ENCODE measurements around the gene PACSIN2.
A peak's percentile ranks its signal among the peaks of the same experiment; 100 is the strongest.

PACSIN2 gene

GRCh38 chr22:42891008-42891407 lies 123.9 kb downstream of the PACSIN2 start:
- no peak overlapping the region for H3K4me3 ChIP-seq (ENCODE audit: low read depth, low read length)
- no peak for DNase-seq (ENCODE audit: low read depth)
- no peak for TF ChIP-seq CTCF (IDR thresholded peaks at IDR 0.05; ENCODE audit: low read depth, low read length, missing control alignments)

- no peak for TF ChIP-seq CTCF (IDR thresholded peaks at IDR 0.05; ENCODE audit: low read depth, low read length, missing control alignments)
- peak; percentile 91 for DNase-seq (ENCODE audit: low read depth)
- no peak overlapping the region; the same call in 1 of the 2 replicates for H3K4me3 ChIP-seq (ENCODE audit: low read depth, low read length)
Measured at GRCh38 chr22:42889304-42889703, 125.6 kb downstream of the PACSIN2 start.

GRCh38 chr22:42887523-42888507 lies 127.1 kb downstream of the PACSIN2 start:
- H3K4me3 ChIP-seq (ENCODE audit: low read depth, low read length) = no peak overlapping the region
- no peak for DNase-seq (ENCODE audit: low read depth)
- TF ChIP-seq CTCF (IDR thresholded peaks at IDR 0.05; ENCODE audit: low read depth, low read length, missing control alignments) = no peak

- TF ChIP-seq CTCF (IDR thresholded peaks at IDR 0.05; ENCODE audit: low read depth, low read length, missing control alignments) = no peak
Measured at GRCh38 chr22:42887120-42887519, 127.8 kb downstream of the PACSIN2 start.

GRCh38 chr22:42885446-42885845 lies 129.5 kb downstream of the PACSIN2 start:
- no peak for TF ChIP-seq CTCF (IDR thresholded peaks at IDR 0.05; ENCODE audit: low read depth, low read length, missing control alignments)
- no peak for DNase-seq (ENCODE audit: low read depth)
- no peak overlapping the region for H3K4me3 ChIP-seq (ENCODE audit: low read depth, low read length)

More at GRCh38 chr22:42887120-42887519, 127.8 kb downstream of the PACSIN2 start:
- no peak overlapping the region for H3K4me3 ChIP-seq (ENCODE audit: low read depth, low read length)
- DNase-seq (ENCODE audit: low read depth) = no peak

GRCh38 chr22:42884616-42885375 lies 130.2 kb downstream of the PACSIN2 start:
- H3K4me3 ChIP-seq (ENCODE audit: low read depth, low read length) = no peak overlapping the region
- no peak for TF ChIP-seq CTCF (IDR thresholded peaks at IDR 0.05; ENCODE audit: low read depth, low read length, missing control alignments)
- DNase-seq (ENCODE audit: low read depth) = no peak

Data from GM12864 (cell line).